HG03565 (cell line): ENCODE measurements around the gene SUGCT.
A peak's percentile ranks its signal among the peaks of the same experiment; 100 is the strongest.
"Not testable (repeated sequence)": the region's sequence is repeated elsewhere in the genome, so short reads cannot be mapped to it uniquely, and the experiment has no call there.

Source experiments
- ATAC-seq: cut with Tn5 transposase; IDR thresholded peaks from one replicate; pipeline ENCODE4 v1.9.1; 2021; ENCODE audit warnings: mild to moderate bottlenecking, moderate library complexity; ENCODE audit not compliant: unreplicated experiment

The SUGCT gene

DNA sequence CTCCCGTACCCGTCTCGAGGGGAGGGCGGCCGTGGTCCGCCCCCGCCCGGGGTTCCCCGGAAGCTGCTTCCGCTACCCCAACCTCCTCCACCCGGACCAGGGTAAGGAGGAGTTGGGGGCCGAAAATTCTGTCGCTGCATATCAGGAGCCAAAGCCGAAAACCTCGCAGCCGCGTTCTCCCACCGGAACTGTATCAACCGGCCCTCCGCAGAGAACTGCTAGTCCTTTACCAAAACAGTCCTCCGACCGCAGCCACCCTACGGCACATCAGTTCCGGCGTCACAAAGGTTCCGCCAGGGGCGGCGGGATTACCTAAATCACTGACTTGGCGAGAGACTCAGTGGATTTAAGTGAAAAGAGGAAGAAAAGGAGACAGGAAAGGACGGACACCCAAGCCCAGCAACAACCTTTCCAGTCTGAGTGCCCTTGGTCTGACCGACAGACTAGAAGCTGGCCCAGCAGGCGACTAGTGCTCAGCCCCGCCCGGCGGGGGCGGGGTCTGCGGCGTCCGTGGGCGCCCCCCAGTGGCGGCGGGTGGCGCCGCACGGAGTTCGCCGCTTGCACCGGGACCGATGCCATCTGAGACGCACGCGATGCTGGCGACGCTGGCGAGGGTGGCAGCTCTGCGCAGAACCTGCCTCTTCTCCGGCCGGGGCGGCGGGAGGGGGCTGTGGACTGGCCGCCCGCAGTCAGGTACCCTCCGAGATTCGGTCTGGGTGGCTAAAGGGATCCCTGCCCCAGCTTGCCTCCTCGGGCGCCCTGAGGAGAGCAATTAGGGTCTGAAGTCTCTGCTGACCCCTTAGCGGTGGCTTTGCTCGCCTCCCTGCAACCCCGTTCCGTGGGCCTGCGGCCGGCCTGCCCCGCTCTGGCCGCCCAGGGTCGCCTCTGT, at the start of gene SUGCT, which contains the start of gene MPLKIP:
Gene SUGCT, plus strand, starts transcription at position 578 of the 889 bp plus-strand sequence.
Gene MPLKIP, minus strand, starts transcription at position 195 of the 889 bp plus-strand sequence. Its CDS starts 55 bp downstream, at position 140.
- ATAC-seq, result peak; percentile 81

GRCh38 chr7:40092182-40092581, 42.6 kb upstream of the SUGCT start:
- ATAC-seq, result no peak

GRCh38 chr7:40093631-40094350, 41.0 kb upstream of the SUGCT start:
- ATAC-seq, result no peak

GRCh38 chr7:40095230-40095629, 39.6 kb upstream of the SUGCT start:
- no peak for ATAC-seq

- no peak for ATAC-seq
Measured at GRCh38 chr7:40095695-40096327, 39.0 kb upstream of the SUGCT start.

GRCh38 chr7:40097728-40098127, 37.1 kb upstream of the SUGCT start:
- ATAC-seq, result no peak

- ATAC-seq, result no peak
Measured at GRCh38 chr7:40098810-40099209, 36.0 kb upstream of the SUGCT start.

DNA sequence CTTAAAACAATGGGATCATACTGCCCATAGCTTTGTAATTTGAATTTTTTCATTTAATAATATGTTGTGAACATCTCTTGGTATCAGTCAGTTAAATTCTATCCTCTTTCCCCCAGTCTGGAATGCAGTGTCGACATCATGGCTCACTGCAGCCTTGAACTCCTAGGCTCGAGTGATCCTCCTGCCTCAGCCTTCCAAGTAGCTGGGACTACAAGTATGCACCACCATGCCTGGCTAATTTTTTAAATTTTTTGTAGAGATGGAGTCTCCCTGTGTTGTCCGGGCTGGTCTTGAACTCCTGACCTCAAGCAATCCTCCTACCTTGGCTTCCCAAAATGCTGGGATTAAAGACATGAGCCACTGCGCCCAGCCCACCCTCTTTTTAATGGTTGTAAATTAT, 35.0 kb upstream of the SUGCT start:
- ATAC-seq, result no peak

GRCh38 chr7:40101201-40101600, 33.6 kb upstream of the SUGCT start:
- ATAC-seq, result no peak

DNA sequence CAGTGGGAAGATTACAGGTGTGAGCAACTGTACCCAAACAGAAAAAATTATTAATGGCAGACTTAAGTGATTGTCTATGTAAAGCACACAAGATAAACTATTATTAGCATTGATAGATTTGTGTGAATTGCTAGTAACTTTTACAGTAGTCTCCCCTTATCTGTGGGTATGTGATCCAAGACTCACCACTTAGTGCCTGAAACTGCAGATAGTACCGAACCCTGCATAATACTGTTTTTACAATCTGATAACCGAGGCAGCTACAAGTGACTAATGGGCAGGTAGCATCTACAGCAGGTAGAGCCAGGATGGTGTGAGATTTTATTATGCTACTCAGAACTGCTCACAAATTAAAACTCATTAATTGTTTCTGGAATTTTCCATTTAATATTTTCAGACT, 31.9 kb upstream of the SUGCT start:
- no peak for ATAC-seq

- no peak for ATAC-seq
Measured at GRCh38 chr7:40105879-40106473, 28.8 kb upstream of the SUGCT start.

DNA sequence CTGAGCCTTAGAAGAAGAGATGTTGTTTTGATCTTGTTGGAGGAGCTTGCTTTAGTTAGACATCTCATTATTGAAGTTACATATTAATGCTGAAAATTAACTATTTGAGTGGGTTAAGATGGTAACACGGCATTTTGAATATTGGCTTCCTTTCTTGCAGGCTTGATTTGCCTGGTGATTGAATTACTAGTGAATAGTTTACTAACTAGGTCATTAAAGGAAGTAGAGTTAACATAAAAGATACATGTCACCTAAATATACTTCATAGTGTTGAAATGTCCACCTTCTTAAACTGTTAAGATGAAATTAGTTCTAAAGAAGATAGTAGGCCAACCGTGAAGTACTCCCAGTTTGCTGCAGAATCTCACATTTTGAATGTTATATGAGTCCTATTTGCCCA, 18.9 kb upstream of the SUGCT start:
- no peak for ATAC-seq

GRCh38 chr7:40117199-40117598, 17.6 kb upstream of the SUGCT start:
- ATAC-seq, result not testable (repeated sequence)

DNA sequence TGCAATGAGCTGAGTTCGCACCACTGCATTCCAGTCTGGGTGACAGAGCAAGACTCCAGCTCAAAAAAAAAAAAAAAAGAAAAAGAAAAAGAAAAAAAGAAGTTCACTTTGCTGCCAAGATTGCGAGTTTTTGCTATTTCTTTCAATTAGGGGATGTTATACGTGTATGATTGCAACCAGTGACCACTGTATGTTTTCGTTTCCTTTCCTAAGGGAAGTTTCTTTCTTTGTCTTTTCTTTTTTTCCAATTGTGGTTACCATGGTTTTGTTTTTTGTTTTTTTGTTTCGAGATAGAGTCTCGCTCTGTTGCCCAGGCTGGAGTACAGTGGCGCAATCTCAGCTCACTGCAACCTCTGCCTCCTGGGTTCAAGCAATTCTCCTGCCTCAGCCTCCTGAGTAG, 16.6 kb upstream of the SUGCT start:
- not testable (repeated sequence) for ATAC-seq

DNA sequence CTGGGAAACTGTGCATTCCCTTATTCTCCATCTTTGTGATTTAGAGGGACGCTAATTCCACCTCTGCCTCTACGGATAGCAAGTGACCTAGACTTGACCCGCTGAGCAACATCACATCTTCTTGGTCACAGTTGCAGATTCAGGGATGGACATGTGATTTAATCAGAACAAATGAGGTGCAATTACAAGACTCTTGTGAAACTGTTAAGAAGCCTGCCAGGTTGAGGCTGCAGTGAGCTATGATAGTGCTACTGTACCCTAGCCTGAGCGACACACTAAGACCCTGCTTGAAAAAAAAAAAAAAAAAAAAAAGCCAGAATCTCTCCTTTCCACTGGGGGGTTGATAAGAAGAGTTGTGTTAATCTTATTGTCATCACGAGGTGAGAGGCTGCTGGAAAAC, 14.8 kb upstream of the SUGCT start:
- no peak for ATAC-seq

- not testable (repeated sequence) for ATAC-seq
Measured at GRCh38 chr7:40122100-40122939, 12.5 kb upstream of the SUGCT start.

DNA sequence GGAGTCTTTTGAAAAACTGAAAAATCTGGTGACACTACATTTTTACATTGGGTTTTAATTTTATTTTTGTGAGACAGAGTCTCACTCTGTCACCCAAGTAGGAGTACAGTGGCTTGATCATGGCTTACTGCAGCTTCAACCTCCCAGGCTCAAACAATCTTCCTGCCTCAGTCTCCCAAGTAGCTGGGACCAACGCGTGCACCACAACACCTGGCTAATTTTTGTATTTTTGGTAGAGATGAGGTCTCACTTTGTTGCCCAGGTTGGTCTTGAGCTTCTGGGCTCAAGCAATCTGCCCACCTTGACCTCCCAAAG, 11.9 kb upstream of the SUGCT start:
- no peak for ATAC-seq

GRCh38 chr7:40133561-40134427, 1.0 kb upstream of the SUGCT start:
- ATAC-seq, result no peak

DNA sequence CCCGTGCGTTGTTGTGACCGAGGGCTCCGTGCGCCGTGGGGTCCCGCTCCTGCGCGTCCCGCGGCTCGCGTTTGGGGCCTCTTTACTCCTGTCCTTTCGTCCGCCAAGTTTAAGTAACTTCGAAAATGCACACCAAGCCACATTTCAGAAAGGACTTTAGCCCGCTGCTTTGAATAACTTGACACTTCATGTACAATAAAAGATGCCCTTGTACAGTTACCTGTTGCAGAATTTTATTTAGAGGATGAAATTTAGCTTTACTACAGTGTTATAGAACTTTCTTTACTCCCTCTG, 459 bp downstream of the SUGCT start:
- ATAC-seq, result no peak

DNA sequence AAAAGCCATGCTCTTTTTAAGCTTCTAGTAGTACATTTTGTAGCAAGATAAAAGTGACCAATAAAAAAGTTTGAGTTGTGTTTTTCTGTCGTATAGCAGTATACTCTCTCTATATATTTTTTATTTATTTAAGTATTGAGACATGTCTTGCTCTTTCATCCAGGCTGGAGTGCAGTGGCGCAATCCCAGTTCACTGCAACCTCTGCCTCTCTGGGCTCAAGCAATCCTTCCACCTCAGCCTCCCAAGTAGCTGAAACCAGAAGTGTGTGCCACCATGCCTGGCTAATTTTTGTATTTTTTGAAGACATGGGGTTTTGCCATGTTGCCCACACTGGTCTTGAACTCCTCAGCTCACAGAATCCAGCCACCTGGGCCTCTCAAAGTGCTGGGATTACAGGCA, 2.8 kb downstream of the SUGCT start:
- no peak for ATAC-seq
